Neural crest cell (in vitro differentiated cells): ENCODE measurements around the gene PKM. TPM values are rescaled to one million over a fixed set of nuclear protein-coding genes. Genes with fewer than 3 reads are reported as not detected.

Source experiments
- DNase-seq: peaks from one replicate; pipeline ENCODE4 v3.0.0; 2021; ENCODE audit warnings: low read depth, mixed read lengths, low spot score
- H3K27ac Mint-ChIP-seq: one replicate; pipeline ENCODE4 v1.8.0; 2021; ENCODE audit warnings: mild to moderate bottlenecking, mixed read lengths; ENCODE audit not compliant: unreplicated experiment
- H3K27me3 Mint-ChIP-seq: 2 replicates; pipeline ENCODE4 v1.8.0; 2021; ENCODE audit warnings: low read depth, mild to moderate bottlenecking, mixed read lengths
- H3K36me3 Mint-ChIP-seq: 2 replicates; pipeline ENCODE4 v1.8.0; 2021; ENCODE audit warnings: low read depth, mild to moderate bottlenecking, mixed read lengths
- H3K4me1 Mint-ChIP-seq: 2 replicates; pipeline ENCODE4 v1.8.0; 2021; ENCODE audit warnings: mixed read lengths
- H3K4me3 Mint-ChIP-seq: one replicate; pipeline ENCODE4 v1.8.0; 2021; ENCODE audit warnings: mild to moderate bottlenecking, mixed read lengths
- H3K9me3 Mint-ChIP-seq: 2 replicates; pipeline ENCODE4 v1.8.0; 2021; ENCODE audit warnings: mixed read lengths
- CTCF ChIP-seq: fragments of 200-600 bp; sonication (generic); conservative IDR thresholded peaks from 2 replicates; pipeline ENCODE4 v1.5.0; 2021; ENCODE audit warnings: antibody characterized with exemption, mild to moderate bottlenecking
- total RNA-seq: library from RNA; stranded (reverse); gene quantifications from 2 replicates; pipeline ENCODE4 v1.2.1, GENCODE V29; 2021

Gene PKM
- total RNA-seq, 1 donor from 2014 or later = 905 TPM

GRCh38 chr15:72192416-72192815, 38.6 kb downstream of the PKM start:
- H3K9me3 Mint-ChIP-seq = no peaks in the 10 kb centered on the region
- H3K36me3 Mint-ChIP-seq = no peaks in the 10 kb centered on the region
- H3K27ac Mint-ChIP-seq = no peak overlapping the region
- peaks cover 4% of the 10 kb centered on the region for H3K4me1 Mint-ChIP-seq
- DNase-seq = no peak
- H3K27me3 Mint-ChIP-seq = peaks cover 72% of the 10 kb centered on the region
- no peak for TF ChIP-seq CTCF
- peak overlapping the region; percentile 27 for H3K4me3 Mint-ChIP-seq

GRCh38 chr15:72189250-72189902, 41.6 kb downstream of the PKM start:
- no peak for TF ChIP-seq CTCF
- Mint-ChIP-seq H3K36me3 (no peaks in the 10 kb centered on the region), H3K27ac (no peak overlapping the region), H3K4me3 (no peak overlapping the region), H3K4me1 (no peaks in the 10 kb centered on the region), H3K27me3 (peaks cover 62% of the 10 kb centered on the region), H3K9me3 (no peaks in the 10 kb centered on the region)
- no peak for DNase-seq

- Mint-ChIP-seq H3K27ac (no peak overlapping the region), H3K4me1 (peaks cover 32% of the 10 kb centered on the region), H3K9me3 (no peaks in the 10 kb centered on the region), H3K4me3 (no peak overlapping the region), H3K27me3 (peaks cover 47% of the 10 kb centered on the region), H3K36me3 (no peaks in the 10 kb centered on the region)
- DNase-seq = peak; percentile 30
- TF ChIP-seq CTCF = no peak
These were observed 46.7 kb downstream of the PKM start for GRCh38 chr15:72184165-72184811.

GRCh38 chr15:72183781-72184164, 47.2 kb downstream of the PKM start:
- Mint-ChIP-seq H3K9me3 (no peaks in the 10 kb centered on the region), H3K4me1 (peaks cover 35% of the 10 kb centered on the region), H3K27me3 (peaks cover 44% of the 10 kb centered on the region), H3K4me3 (no peak overlapping the region), H3K36me3 (no peaks in the 10 kb centered on the region), H3K27ac (no peak overlapping the region)
- DNase-seq = no peak
- no peak for TF ChIP-seq CTCF

GRCh38 chr15:72182673-72183072, 48.3 kb downstream of the PKM start:
- Mint-ChIP-seq H3K36me3 (no peaks in the 10 kb centered on the region), H3K4me3 (no peak overlapping the region), H3K27me3 (peaks cover 38% of the 10 kb centered on the region), H3K9me3 (no peaks in the 10 kb centered on the region), H3K27ac (no peak overlapping the region), H3K4me1 (peaks cover 35% of the 10 kb centered on the region)
- no peak for DNase-seq
- no peak for TF ChIP-seq CTCF
